ENCODE data around the gene TMCC1. TPM values are rescaled to one million over a fixed set of nuclear protein-coding genes. Genes with fewer than 3 reads are reported as not detected.

Gene TMCC1
- 10 to 100 TPM; 15.2 TPM for total RNA-seq

GRCh38 chr3:129893581-129894070 is at the start of gene TMCC1:
TMCC1 (minus strand) TSS chr3:129893711.
- Mint-ChIP-seq H3K27me3 (no peaks in the 10 kb centered on the region), H3K27ac (peak within 1 kb of the TSS; percentile 87), H3K36me3 (peaks cover 13% of the 10 kb centered on the region), H3K4me1 (peaks cover 32% of the 10 kb centered on the region), H3K4me3 (peak within 1 kb of the TSS; percentile 92), H3K9me3 (no peaks in the 10 kb centered on the region)
- DNase-seq = peak; percentile 92

DNA sequence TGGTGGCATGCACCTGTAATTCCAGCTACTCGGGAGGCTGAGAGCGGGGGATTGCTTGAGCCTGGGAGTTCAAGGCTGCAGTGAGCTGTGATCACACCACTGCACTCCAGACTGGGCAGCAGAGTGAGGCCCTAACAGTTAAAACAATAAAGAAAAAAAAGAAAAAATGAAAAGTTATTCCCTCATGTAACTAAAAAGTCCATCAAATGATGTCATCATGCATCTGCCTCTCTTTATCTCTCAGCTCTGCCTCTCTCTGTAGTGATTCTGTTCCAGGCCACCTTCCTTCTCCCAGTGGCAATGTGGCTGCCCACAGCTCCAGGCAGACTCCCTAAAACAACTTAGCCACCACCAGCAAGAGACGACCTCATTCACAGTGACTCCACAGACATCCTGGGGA is 49.5 kb upstream of the TMCC1 start:
- H3K27me3 Mint-ChIP-seq = peaks cover 3% of the 10 kb centered on the region
- no peak overlapping the region for H3K27ac Mint-ChIP-seq
- no peak for DNase-seq
- H3K36me3 Mint-ChIP-seq = no peaks in the 10 kb centered on the region
- no peak overlapping the region for H3K4me3 Mint-ChIP-seq
- no peaks in the 10 kb centered on the region for H3K9me3 Mint-ChIP-seq
- no peaks in the 10 kb centered on the region for H3K4me1 Mint-ChIP-seq

DNA sequence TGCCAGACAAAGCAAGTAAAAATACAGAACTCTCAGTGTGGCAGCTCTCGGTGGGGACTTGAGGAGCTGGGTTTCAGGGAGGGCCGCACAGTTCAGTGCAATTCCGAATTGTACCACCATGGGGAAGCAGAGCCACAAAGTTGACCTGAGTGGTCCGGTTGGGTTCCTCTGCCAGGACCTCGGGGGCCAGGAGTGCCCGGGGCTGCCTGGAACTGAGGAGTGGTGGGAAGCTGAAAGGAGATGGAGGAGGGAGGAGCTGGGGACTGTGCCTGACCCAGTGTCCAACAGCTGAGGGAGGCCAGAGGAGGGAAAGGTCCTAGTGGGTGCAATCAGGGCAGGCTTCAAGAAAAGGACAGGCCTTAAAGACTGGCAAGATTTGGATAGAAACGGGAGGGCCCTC is 48.8 kb upstream of the TMCC1 start:
- peaks cover 3% of the 10 kb centered on the region for H3K27me3 Mint-ChIP-seq
- H3K36me3 Mint-ChIP-seq = no peaks in the 10 kb centered on the region
- H3K9me3 Mint-ChIP-seq = no peaks in the 10 kb centered on the region
- H3K4me3 Mint-ChIP-seq = no peak overlapping the region
- no peak overlapping the region for H3K27ac Mint-ChIP-seq
- no peaks in the 10 kb centered on the region for H3K4me1 Mint-ChIP-seq
- peak; percentile 36 for DNase-seq

DNA sequence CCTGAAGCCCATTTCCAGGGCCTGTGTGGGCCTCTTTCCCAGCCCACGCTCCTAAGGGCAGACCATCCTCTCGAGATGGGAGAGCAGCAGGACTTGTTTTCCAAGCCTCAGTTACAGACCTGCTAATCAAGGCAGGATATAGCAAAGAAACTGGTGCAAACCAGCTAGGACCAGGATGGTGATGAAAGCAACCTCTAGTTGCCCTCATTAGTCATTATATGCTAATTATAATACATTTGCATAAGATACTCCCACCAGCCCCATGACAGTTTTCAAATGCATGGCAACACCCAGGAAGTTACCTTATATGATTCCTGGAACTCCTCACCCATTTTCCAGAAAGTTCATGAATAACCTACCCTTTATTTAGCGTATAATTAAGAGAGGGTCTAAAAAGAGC is 46.6 kb upstream of the TMCC1 start:
- DNase-seq = no peak
- Mint-ChIP-seq H3K4me1 (peaks cover 2% of the 10 kb centered on the region), H3K9me3 (no peaks in the 10 kb centered on the region), H3K27me3 (peaks cover 3% of the 10 kb centered on the region), H3K36me3 (no peaks in the 10 kb centered on the region), H3K4me3 (no peak overlapping the region), H3K27ac (no peak overlapping the region)

DNA sequence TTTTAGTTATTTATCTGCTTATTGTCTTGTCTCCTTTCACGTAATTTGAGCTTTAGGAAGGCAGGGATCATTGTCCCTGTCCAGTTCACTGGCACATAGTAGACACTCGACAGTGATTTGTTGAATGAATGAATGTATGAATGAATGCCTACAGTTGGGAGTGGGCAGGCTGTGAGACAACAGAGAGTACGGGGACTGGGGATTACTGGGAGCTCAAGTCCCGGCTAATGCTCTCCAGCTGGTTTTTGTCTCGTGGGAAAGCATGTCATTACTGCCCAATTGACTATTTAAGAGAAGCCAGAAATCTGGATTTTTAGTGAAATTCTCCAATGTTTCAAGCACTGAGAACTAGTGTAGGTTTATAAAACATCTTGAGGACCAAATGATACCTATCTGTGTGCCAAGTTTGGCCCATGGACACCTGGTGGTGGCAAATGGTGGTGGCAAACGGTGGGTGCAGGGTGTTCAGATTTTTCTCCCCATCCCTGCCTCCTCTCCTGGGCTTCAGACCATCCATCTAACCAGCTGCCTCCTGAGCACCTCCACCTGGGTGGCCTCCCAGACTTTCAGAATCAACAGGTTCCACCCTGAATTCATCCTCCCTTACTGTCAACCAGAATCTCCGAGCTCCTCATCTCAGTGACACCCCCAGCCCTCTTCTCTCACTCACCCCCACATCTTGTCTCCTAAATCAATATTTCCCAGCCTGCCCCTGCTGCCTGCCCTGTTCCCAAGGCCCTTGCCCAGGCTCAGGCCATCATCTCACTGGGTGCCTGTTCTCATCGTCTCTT is 44.8 kb upstream of the TMCC1 start:
- H3K9me3 Mint-ChIP-seq = no peaks in the 10 kb centered on the region
- peaks cover 2% of the 10 kb centered on the region for H3K4me1 Mint-ChIP-seq
- H3K36me3 Mint-ChIP-seq = no peaks in the 10 kb centered on the region
- no peak overlapping the region for H3K27ac Mint-ChIP-seq
- H3K27me3 Mint-ChIP-seq = peaks cover 3% of the 10 kb centered on the region
- no peak for DNase-seq
- no peak overlapping the region for H3K4me3 Mint-ChIP-seq

GRCh38 chr3:129937717-129938116 is 44.2 kb upstream of the TMCC1 start:
- H3K36me3 Mint-ChIP-seq = no peaks in the 10 kb centered on the region

DNA sequence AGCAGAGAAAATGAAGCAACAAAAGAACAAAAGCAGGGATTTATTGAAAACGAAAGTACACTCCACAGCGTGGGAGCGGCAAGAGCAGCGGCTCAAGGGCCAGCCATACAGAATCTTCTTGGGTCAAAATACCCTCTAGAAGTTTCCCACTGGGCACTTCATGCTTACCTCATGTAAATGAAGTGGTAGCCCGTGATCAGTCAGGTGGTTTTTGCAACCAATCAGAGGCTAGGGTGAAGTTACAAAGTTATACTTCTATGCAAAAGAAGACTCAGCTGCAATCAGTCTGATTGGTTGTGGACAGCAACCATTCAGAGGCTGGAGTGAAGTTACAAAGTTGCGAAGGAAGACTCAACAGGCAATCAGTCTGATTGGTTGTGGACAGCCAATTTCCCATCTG is 43.2 kb upstream of the TMCC1 start:
- peak overlapping the region; percentile 57 for H3K27ac Mint-ChIP-seq
- no peaks in the 10 kb centered on the region for H3K9me3 Mint-ChIP-seq
- H3K4me1 Mint-ChIP-seq = peaks cover 2% of the 10 kb centered on the region
- peak overlapping the region; percentile 37 for H3K4me3 Mint-ChIP-seq
- H3K27me3 Mint-ChIP-seq = no peaks in the 10 kb centered on the region
- no peaks in the 10 kb centered on the region for H3K36me3 Mint-ChIP-seq
- peak; percentile 10 for DNase-seq

More at GRCh38 chr3:129937717-129938116, 44.2 kb upstream of the TMCC1 start:
- Mint-ChIP-seq H3K4me3 (peak overlapping the region; percentile 12), H3K27ac (no peak overlapping the region), H3K4me1 (peaks cover 2% of the 10 kb centered on the region), H3K9me3 (no peaks in the 10 kb centered on the region), H3K27me3 (peaks cover 3% of the 10 kb centered on the region)
- no peak for DNase-seq

DNA sequence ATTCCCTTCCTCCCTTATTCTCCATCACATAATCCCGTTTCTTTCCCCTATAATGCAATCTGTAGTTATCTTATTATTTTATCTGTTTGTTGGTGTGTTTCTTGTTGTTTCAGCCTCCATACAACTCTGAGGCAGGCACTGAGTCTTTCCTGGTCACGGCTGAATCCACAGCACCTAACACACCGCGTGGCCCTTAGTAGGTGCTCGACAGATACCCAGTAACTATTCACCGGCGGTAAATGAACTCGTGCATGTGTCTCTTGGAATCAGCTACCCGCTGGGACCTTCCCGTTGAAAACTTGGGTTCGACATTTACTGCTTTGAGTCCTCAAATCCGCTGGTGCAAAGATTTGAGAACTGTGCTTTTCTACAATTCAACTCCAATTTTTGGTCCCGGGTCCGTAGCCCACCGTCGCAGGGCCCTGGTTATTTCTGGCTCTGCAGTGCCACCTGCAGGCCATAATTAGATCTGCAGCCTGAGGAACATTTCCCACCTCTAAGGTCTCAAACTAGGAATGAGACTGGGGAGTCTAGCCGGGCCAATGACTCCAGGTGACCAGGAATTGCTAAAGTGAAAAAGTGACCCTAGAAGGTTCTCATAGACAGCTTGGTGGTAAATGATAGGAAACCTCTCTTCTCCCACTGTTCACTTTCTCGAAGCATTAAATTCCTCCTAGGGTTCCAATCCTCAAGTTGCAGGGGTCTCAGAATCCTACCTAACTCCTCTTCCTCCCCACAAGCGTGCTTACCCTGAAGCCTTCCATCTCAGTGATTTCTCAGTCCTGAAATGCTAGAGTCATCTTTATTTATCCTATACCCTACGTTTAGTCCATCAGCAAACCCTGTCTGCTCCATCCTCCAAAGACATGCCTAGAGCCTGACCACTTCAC is 41.0 kb upstream of the TMCC1 start:
- DNase-seq = no peak
- Mint-ChIP-seq H3K36me3 (peaks cover 3% of the 10 kb centered on the region), H3K4me3 (no peak overlapping the region), H3K27ac (no peak overlapping the region), H3K9me3 (peaks cover 7% of the 10 kb centered on the region), H3K4me1 (peaks cover 2% of the 10 kb centered on the region), H3K27me3 (no peaks in the 10 kb centered on the region)

- no peak for DNase-seq
- H3K27ac Mint-ChIP-seq = no peak overlapping the region
- H3K36me3 Mint-ChIP-seq = peaks cover 3% of the 10 kb centered on the region
- peaks cover 2% of the 10 kb centered on the region for H3K4me1 Mint-ChIP-seq
- no peaks in the 10 kb centered on the region for H3K27me3 Mint-ChIP-seq
- peaks cover 8% of the 10 kb centered on the region for H3K9me3 Mint-ChIP-seq
- H3K4me3 Mint-ChIP-seq = no peak overlapping the region
Measured at GRCh38 chr3:129933471-129933870, 40.0 kb upstream of the TMCC1 start.

GRCh38 chr3:129929383-129929782 is 35.9 kb upstream of the TMCC1 start:
- Mint-ChIP-seq H3K27me3 (no peaks in the 10 kb centered on the region), H3K4me1 (no peaks in the 10 kb centered on the region), H3K36me3 (peaks cover 6% of the 10 kb centered on the region), H3K9me3 (peaks cover 12% of the 10 kb centered on the region), H3K27ac (no peak overlapping the region), H3K4me3 (no peak overlapping the region)
- no peak for DNase-seq

DNA sequence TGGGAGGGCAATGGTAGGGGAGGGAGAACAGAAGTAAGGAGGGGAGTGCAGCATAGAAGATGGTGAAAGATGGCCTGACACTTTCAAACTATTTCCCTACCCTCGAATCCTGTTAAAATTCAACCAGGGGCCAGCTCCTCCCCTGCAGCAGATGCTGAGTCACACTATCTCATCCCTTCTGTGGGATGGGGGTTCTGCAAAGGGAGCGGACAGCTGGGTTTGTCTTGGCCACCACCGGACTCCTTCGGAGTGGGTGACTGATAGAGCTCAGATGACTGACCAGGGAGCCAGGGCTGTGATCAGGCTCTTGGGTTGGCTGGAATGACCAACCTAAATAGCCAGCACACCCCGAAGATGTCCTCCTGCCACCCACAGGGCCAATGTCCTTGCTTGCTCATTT is 33.6 kb upstream of the TMCC1 start:
- Mint-ChIP-seq H3K4me3 (no peak overlapping the region), H3K4me1 (no peaks in the 10 kb centered on the region), H3K9me3 (peaks cover 16% of the 10 kb centered on the region), H3K27ac (no peak overlapping the region), H3K27me3 (no peaks in the 10 kb centered on the region), H3K36me3 (peaks cover 6% of the 10 kb centered on the region)
- no peak for DNase-seq

GRCh38 chr3:129919806-129920205 is 26.3 kb upstream of the TMCC1 start:
- peaks cover 36% of the 10 kb centered on the region for H3K9me3 Mint-ChIP-seq
- no peaks in the 10 kb centered on the region for H3K27me3 Mint-ChIP-seq
- H3K27ac Mint-ChIP-seq = no peak overlapping the region
- no peaks in the 10 kb centered on the region for H3K4me1 Mint-ChIP-seq
- peaks cover 2% of the 10 kb centered on the region for H3K36me3 Mint-ChIP-seq
- no peak overlapping the region for H3K4me3 Mint-ChIP-seq
- no peak for DNase-seq

GRCh38 chr3:129919357-129919756 is 25.8 kb upstream of the TMCC1 start:
- H3K36me3 Mint-ChIP-seq = peaks cover 2% of the 10 kb centered on the region

DNA sequence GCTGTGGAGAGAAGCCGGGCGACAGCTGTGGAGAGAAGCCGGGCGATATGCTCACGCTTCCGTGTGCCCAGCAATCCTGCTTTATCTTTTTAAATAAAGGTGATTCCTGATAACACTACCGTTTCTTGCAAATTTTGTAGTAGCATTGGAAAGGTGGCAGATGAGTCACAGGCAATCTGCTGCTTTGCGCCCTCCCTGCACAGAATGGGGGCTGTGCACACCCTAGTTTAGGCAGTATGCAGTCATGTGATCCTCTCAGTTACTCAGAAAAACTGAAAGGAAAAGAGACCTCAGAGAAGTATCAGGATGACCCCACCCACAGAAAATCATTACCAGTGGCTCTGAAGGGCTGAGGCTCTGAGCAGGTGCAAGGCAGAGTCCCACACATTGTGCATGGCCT is 24.9 kb upstream of the TMCC1 start:
- no peaks in the 10 kb centered on the region for H3K27me3 Mint-ChIP-seq
- H3K36me3 Mint-ChIP-seq = peaks cover 2% of the 10 kb centered on the region
- DNase-seq = no peak
- no peak overlapping the region for H3K27ac Mint-ChIP-seq
- H3K4me3 Mint-ChIP-seq = no peak overlapping the region
- H3K4me1 Mint-ChIP-seq = no peaks in the 10 kb centered on the region
- H3K9me3 Mint-ChIP-seq = peaks cover 31% of the 10 kb centered on the region

More at GRCh38 chr3:129919357-129919756, 25.8 kb upstream of the TMCC1 start:
- Mint-ChIP-seq H3K4me3 (no peak overlapping the region), H3K4me1 (no peaks in the 10 kb centered on the region), H3K9me3 (peaks cover 34% of the 10 kb centered on the region), H3K27ac (no peak overlapping the region), H3K27me3 (no peaks in the 10 kb centered on the region)
- no peak for DNase-seq

DNA sequence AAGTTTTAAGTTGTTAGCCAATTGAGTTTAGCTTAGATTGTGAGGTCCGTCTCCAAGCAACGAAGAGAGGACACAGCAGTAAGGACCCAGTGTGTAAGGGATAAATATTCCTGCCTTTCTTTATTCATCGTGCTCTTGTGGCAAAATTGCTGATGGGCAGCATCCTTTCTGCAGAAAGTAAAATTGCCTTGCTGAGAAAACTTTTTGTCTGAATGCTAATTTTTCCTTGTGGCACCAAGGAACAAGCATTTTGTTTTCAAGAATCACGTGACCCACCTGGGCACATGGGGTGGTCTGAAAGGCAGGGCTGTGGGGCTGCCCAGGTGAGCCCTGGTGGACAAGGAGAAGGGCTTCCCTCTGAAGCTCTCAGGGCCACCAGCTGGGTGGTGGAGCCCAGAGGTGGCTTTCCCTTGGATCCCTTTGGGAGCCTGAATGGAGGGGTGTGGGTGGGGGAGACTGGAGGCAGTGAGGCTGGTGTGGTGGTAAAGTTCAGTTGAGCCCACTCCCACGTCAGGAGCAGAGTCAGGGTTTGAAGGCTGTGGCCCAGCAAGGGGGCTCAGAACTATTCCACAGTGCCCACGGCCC is 24.0 kb upstream of the TMCC1 start:
- Mint-ChIP-seq H3K36me3 (peaks cover 2% of the 10 kb centered on the region), H3K9me3 (peaks cover 30% of the 10 kb centered on the region)
- DNase-seq = no peak

More for the DNA sequence above, 24.0 kb upstream of the TMCC1 start:
- Mint-ChIP-seq H3K4me1 (no peaks in the 10 kb centered on the region), H3K27ac (no peak overlapping the region), H3K4me3 (no peak overlapping the region), H3K27me3 (no peaks in the 10 kb centered on the region)
